ENCODE measurements around the gene RHBDL1.

DNA sequence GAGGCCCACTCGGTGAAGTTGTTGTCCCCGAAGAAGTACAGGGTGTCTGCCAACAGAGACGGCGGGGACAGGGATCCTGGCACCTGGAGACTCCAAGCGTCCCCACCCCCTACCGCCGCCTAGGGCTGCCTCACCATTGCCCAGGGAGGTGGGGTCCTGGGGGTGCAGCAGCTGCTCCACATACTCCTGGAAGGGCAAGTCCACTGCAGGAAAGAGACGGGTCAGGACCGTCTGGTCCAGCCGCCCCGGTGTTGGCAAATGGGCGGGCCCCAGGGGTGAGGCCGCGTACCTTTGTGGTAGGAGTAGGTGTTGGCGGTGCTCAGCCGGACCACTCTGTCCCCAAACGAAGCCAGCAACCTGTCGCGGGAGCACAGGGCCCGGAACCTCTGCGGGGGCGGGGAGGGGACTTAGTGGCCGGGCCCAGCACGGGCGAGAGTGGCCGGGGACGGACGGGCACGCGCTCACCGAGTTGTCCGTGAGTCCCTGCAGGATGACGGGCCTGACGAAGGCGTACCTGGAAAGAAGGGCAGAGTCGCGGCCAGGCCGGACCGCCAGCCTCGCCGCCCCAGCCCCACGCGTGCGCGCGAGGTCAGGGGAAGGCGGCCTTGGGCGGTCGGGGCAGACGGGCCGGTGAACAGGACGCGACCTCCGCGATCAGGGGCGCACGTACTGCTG lies 8.1 kb downstream of the RHBDL1 start:
- TF ChIP-seq EZH2phosphoT487 (conservative IDR thresholded peaks at IDR 0.05; ENCODE audit: low read length) (no peak), CTCF (IDR thresholded peaks at IDR 0.05; ENCODE audit: insufficient read depth, low read length, poor library complexity, severe bottlenecking) (no peak)

All from SU-DHL-6 (cell line).